Breast epithelium (tissue), 4 donors: ENCODE results near the gene CTSS. TPM values are rescaled to one million over a fixed set of nuclear protein-coding genes. Genes with fewer than 3 reads are reported as not detected.

Source experiments
- DNase-seq, 2 donors: peaks; one replicate each; pipeline ENCODE4 v3.0.0-alpha.2; 2019; ENCODE audit warnings: low spot score in 2 of 2
- H3K27ac ChIP-seq, 2 donors: fragments of 200-600 bp; sonication (generic) in 1 of 2; one replicate each; pipeline ENCODE4 v1.5.1; 2016 to 2019; ENCODE audit warnings: mild to moderate bottlenecking in 1 of 2
- H3K27me3 ChIP-seq, 2 donors: fragments of 200-600 bp; sonication (generic) in 1 of 2; one replicate each; pipeline versions ENCODE4 v1.5.1 to v1.6.0; 2017 to 2019; ENCODE audit warnings: control low read depth in 1 of 2, mild to moderate bottlenecking in 1 of 2
- H3K36me3 ChIP-seq: fragments of 200-600 bp; one replicate; pipeline ENCODE4 v1.5.1; 2019
- H3K4me1 ChIP-seq, 2 donors: fragments of 200-600 bp; sonication (generic); one replicate each; pipeline ENCODE4 v1.5.1; 2016 to 2019; ENCODE audit warnings: control low read depth in 1 of 2
- H3K4me3 ChIP-seq, 3 donors: fragments of 200-600 bp; sonication (generic); 1 replicate in 2 of 3; 2 replicates in 1 of 3; pipeline ENCODE4 v1.5.1; 2016 to 2019; ENCODE audit warnings: mild to moderate bottlenecking in 3 of 3, moderate library complexity in 2 of 3
- H3K9me3 ChIP-seq, 2 donors: fragments of 200-600 bp; sonication (generic) in 1 of 2; one replicate each; pipeline ENCODE4 v1.5.1; 2016 to 2019; ENCODE audit warnings: control low read depth in 1 of 2
- POLR2A ChIP-seq: fragments of 450-650 bp; IDR thresholded peaks from one replicate; pipeline ENCODE4 v1.6.1; 2016; ENCODE audit warnings: antibody characterized with exemption, mild to moderate bottlenecking, moderate library complexity
- POLR2AphosphoS5 ChIP-seq, 3 donors: sonication (generic); formaldehyde crosslinking; IDR thresholded peaks; one replicate each; pipeline ENCODE4 v1.6.1; 2017; ENCODE audit warnings: antibody characterized with exemption in 3 of 3
- intact Hi-C: fragments of 100-400 bp; cut with DNase I; formaldehyde crosslinking; loops from one replicate; pipeline ENCODE4 v1.15.1; 2023; ENCODE audit warnings: low total_unique reads
- total RNA-seq, 3 donors: library from RNA; depleted of rRNA; stranded (reverse); fragments of >200 nt; gene quantifications; one replicate each; pipeline ENCODE4 v1.1.0, GENCODE V29; 2016
- TF ChIP-seq, protein P1 (sequence below), 3 donors: fragments of 450-650 bp; IDR thresholded peaks; one replicate each; pipeline ENCODE4 v1.5.1; 2016 to 2017; ENCODE audit warnings: antibody characterized with exemption in 3 of 3, mild to moderate bottlenecking in 3 of 3, moderate library complexity in 3 of 3

Gene CTSS
- total RNA-seq, 3 donors from 2014 or later, result 36.1 to 218 (median 153) TPM

GRCh38 chr1:150696995-150697927, 68.3 kb downstream of the CTSS start, which contains the start of gene GOLPH3L:
Gene GOLPH3L, minus strand, starts transcription at chr1:150697154. Its CDS starts 2,316 bp downstream, at chr1:150694838.
- Histone ChIP-seq H3K4me1 (no peaks in the 10 kb centered on the region), H3K9me3 (no peaks in the 10 kb centered on the region), H3K27ac (peak within 1 kb of the TSS; percentile 76 to 93), H3K4me3 (peak within 1 kb of the TSS; percentile 53 to 76 (median 67)), H3K27me3 (no peaks in the 10 kb centered on the region), H3K36me3 (no peaks in the 10 kb centered on the region)
- peak; percentile 90 to 98 for DNase-seq
- intact Hi-C loops, result no loop called here
- TF ChIP-seq POLR2A, result peak; percentile 86
- TF ChIP-seq, protein P1, sequence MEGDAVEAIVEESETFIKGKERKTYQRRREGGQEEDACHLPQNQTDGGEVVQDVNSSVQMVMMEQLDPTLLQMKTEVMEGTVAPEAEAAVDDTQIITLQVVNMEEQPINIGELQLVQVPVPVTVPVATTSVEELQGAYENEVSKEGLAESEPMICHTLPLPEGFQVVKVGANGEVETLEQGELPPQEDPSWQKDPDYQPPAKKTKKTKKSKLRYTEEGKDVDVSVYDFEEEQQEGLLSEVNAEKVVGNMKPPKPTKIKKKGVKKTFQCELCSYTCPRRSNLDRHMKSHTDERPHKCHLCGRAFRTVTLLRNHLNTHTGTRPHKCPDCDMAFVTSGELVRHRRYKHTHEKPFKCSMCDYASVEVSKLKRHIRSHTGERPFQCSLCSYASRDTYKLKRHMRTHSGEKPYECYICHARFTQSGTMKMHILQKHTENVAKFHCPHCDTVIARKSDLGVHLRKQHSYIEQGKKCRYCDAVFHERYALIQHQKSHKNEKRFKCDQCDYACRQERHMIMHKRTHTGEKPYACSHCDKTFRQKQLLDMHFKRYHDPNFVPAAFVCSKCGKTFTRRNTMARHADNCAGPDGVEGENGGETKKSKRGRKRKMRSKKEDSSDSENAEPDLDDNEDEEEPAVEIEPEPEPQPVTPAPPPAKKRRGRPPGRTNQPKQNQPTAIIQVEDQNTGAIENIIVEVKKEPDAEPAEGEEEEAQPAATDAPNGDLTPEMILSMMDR (IDR thresholded peaks at IDR 0.05), result peak in 1 of 3 donors; percentile 18
- TF ChIP-seq POLR2AphosphoS5 (IDR thresholded peaks at IDR 0.05), result peak; percentile 73 to 94 (median 84)

DNA sequence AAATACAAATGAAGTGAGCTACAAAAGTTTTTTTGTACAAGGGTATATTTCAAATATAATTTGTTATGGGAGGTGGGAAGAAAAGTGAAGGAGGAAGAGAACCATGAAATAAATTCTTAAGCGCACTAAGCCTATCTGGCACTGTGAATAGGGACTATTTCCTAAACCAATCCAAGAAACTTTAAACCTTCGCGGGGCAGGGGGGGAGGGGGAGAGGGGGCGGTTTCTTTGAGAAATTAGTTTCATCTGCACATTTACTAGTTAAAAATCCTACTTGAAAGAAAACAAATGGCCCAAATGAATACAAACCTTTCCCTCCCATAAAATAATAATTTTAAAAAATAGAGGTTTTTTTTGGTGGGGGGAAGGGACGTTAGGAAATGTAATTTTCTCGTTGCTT, 69.0 kb downstream of the CTSS start:
- H3K9me3 ChIP-seq, result no peaks in the 10 kb centered on the region
- no peaks in the 10 kb centered on the region for H3K4me1 ChIP-seq
- intact Hi-C loops, result no loop called here
- no peaks in the 10 kb centered on the region for H3K27me3 ChIP-seq
- peak overlapping the region; percentile 76 to 93 for H3K27ac ChIP-seq
- TF ChIP-seq POLR2A, result no peak
- TF ChIP-seq, protein P1 (IDR thresholded peaks at IDR 0.05), result no peak
- DNase-seq, result no peak
- H3K4me3 ChIP-seq, result peak overlapping the region; percentile 53 to 76 (median 67)
- no peaks in the 10 kb centered on the region for H3K36me3 ChIP-seq

DNA sequence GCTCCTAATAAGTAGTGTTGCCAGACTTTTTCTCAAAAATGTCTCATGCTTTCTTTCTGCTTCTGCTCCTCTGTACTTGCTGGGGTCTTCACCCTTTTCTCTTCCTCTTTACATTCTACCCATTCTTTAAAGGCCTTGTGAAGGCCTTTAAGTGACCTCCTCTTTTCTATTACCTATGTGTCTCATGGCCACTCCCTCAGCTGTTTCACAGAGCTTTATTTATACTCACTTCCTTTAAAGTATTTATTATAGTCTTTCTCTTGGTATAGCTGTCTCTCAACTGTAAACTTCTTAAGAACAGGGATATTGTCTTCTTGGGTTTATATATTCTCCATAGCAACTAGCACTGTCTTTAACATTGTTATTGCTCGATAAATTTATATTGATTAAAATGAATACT, 69.4 kb downstream of the CTSS start:
- H3K27ac ChIP-seq, result peak overlapping the region in 1 of 2 donors; percentile 93
- no peaks in the 10 kb centered on the region for H3K36me3 ChIP-seq
- DNase-seq, result no peak
- no peak for TF ChIP-seq POLR2A
- no peak for TF ChIP-seq POLR2AphosphoS5 (IDR thresholded peaks at IDR 0.05)
- TF ChIP-seq, protein P1 (IDR thresholded peaks at IDR 0.05), result no peak
- H3K4me1 ChIP-seq, result no peaks in the 10 kb centered on the region
- no peaks in the 10 kb centered on the region for H3K27me3 ChIP-seq
- no peaks in the 10 kb centered on the region for H3K9me3 ChIP-seq
- intact Hi-C loops, result no loop called here
- peak overlapping the region; percentile 53 to 76 (median 67) for H3K4me3 ChIP-seq

DNA sequence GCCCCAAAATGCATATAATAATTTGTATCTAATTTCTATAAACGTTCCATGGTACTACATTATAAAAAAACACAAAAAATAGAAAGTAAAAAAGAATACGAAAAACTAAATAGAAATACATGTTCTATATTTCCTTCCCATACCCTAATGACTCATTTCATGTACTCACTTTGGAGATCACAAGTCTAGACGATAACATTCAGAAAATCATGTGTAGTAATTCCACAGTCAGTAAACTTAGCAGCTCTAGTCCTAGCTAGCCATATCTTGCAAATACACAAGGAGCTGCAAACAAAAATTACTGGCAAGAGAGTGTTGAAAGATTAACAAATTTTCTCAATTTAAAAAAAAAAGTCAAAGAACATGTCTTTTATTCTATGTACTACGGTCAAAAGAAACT, 70.0 kb downstream of the CTSS start:
- DNase-seq, result no peak
- H3K4me1 ChIP-seq, result no peaks in the 10 kb centered on the region
- no peaks in the 10 kb centered on the region for H3K9me3 ChIP-seq
- intact Hi-C loops, result no loop called here
- TF ChIP-seq, protein P1 (IDR thresholded peaks at IDR 0.05), result no peak
- TF ChIP-seq POLR2AphosphoS5 (IDR thresholded peaks at IDR 0.05), result no peak
- TF ChIP-seq POLR2A, result no peak
- no peaks in the 10 kb centered on the region for H3K36me3 ChIP-seq
- H3K4me3 ChIP-seq, result no peak overlapping the region
- H3K27me3 ChIP-seq, result no peaks in the 10 kb centered on the region
- H3K27ac ChIP-seq, result no peak overlapping the region

- no peaks in the 10 kb centered on the region for H3K9me3 ChIP-seq
- no peak for DNase-seq
- no peak overlapping the region for H3K27ac ChIP-seq
- no peak overlapping the region for H3K4me3 ChIP-seq
- H3K4me1 ChIP-seq, result no peaks in the 10 kb centered on the region
- TF ChIP-seq, protein P1 (IDR thresholded peaks at IDR 0.05), result no peak
- TF ChIP-seq POLR2AphosphoS5 (IDR thresholded peaks at IDR 0.05), result no peak
- TF ChIP-seq POLR2A, result no peak
- H3K36me3 ChIP-seq, result no peaks in the 10 kb centered on the region
- intact Hi-C loops, result no loop called here
- no peaks in the 10 kb centered on the region for H3K27me3 ChIP-seq
These were observed 72.9 kb downstream of the CTSS start for GRCh38 chr1:150692720-150693119.
